ENCODE data around the gene PPP6C.

DNA sequence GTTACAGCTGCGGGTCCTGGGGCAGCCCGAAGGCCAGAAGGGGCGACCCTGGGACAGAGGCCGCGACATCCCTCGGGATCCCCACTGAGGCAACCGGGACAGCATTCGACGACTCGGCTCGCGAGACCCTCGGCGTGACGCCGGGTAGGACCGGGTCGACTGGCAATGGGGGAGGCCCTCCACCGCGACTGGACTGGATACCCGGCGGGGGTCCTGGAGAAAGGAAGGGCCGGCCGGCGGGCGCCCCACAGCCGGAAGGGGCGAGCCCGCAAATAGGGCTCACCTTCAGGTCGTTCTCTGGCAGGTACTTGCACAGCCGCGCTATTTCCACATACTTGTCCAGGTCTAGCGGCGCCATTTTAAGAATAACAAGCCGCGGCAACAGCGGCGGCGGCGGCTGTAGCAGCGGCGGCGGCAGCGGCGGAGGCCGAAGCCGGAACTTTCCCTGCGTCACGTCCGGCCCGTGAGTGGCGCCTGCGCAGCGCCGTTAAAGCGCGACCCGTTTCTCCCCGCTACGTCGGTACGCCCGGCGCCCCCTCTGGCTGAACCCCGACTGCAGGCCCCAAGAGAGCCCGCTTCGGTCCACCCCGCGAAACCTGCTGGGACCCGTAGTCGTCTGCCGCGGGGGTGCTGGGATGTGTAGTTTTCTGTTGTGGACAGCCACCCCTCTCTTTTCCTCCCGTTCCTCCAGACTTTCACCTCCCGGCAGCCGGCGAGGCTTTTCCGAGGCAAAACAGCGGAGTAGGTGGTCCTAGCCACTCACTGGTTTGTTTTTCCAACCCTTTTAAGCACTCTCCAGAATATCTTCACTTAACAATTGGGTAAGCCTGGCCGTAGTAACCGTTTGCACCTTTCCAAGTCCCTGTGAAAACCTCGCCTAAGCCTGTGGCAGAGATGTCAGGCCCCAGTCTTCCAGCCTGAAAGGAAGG, at the start of gene PPP6C:
- TF ChIP-seq, protein P1, sequence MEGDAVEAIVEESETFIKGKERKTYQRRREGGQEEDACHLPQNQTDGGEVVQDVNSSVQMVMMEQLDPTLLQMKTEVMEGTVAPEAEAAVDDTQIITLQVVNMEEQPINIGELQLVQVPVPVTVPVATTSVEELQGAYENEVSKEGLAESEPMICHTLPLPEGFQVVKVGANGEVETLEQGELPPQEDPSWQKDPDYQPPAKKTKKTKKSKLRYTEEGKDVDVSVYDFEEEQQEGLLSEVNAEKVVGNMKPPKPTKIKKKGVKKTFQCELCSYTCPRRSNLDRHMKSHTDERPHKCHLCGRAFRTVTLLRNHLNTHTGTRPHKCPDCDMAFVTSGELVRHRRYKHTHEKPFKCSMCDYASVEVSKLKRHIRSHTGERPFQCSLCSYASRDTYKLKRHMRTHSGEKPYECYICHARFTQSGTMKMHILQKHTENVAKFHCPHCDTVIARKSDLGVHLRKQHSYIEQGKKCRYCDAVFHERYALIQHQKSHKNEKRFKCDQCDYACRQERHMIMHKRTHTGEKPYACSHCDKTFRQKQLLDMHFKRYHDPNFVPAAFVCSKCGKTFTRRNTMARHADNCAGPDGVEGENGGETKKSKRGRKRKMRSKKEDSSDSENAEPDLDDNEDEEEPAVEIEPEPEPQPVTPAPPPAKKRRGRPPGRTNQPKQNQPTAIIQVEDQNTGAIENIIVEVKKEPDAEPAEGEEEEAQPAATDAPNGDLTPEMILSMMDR (conservative IDR thresholded peaks at IDR 0.05; ENCODE audit: low read depth in 2 of 2), result peak; percentile 49 to 74
- TF ChIP-seq, protein P2, sequence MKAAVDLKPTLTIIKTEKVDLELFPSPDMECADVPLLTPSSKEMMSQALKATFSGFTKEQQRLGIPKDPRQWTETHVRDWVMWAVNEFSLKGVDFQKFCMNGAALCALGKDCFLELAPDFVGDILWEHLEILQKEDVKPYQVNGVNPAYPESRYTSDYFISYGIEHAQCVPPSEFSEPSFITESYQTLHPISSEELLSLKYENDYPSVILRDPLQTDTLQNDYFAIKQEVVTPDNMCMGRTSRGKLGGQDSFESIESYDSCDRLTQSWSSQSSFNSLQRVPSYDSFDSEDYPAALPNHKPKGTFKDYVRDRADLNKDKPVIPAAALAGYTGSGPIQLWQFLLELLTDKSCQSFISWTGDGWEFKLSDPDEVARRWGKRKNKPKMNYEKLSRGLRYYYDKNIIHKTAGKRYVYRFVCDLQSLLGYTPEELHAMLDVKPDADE (IDR thresholded peaks at IDR 0.05), result peak; percentile 95
- TF ChIP-seq EZH2 (IDR thresholded peaks at IDR 0.05; ENCODE audit: low read depth, unreplicated experiment) (no peak), POLR2AphosphoS5 (IDR thresholded peaks at IDR 0.05; ENCODE audit: low read depth) (peak; percentile 76), JUNB (IDR thresholded peaks at IDR 0.05; ENCODE audit: unreplicated experiment) (no peak), EZH2phosphoT487 (IDR thresholded peaks at IDR 0.05; ENCODE audit: unreplicated experiment) (no peak), CREB1 (CRISPR knock-in tag; IDR thresholded peaks at IDR 0.05; ENCODE audit: low read depth) (peak; percentile 95), ZNF331 (CRISPR knock-in tag; IDR thresholded peaks at IDR 0.05; ENCODE audit: low read depth) (no peak)
- TF ChIP-seq, protein P3, sequence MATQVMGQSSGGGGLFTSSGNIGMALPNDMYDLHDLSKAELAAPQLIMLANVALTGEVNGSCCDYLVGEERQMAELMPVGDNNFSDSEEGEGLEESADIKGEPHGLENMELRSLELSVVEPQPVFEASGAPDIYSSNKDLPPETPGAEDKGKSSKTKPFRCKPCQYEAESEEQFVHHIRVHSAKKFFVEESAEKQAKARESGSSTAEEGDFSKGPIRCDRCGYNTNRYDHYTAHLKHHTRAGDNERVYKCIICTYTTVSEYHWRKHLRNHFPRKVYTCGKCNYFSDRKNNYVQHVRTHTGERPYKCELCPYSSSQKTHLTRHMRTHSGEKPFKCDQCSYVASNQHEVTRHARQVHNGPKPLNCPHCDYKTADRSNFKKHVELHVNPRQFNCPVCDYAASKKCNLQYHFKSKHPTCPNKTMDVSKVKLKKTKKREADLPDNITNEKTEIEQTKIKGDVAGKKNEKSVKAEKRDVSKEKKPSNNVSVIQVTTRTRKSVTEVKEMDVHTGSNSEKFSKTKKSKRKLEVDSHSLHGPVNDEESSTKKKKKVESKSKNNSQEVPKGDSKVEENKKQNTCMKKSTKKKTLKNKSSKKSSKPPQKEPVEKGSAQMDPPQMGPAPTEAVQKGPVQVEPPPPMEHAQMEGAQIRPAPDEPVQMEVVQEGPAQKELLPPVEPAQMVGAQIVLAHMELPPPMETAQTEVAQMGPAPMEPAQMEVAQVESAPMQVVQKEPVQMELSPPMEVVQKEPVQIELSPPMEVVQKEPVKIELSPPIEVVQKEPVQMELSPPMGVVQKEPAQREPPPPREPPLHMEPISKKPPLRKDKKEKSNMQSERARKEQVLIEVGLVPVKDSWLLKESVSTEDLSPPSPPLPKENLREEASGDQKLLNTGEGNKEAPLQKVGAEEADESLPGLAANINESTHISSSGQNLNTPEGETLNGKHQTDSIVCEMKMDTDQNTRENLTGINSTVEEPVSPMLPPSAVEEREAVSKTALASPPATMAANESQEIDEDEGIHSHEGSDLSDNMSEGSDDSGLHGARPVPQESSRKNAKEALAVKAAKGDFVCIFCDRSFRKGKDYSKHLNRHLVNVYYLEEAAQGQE (IDR thresholded peaks at IDR 0.05; ENCODE audit: unreplicated experiment), result no peak
